Duodenal mucosa (tissue), 2 donors: ENCODE results near the gene SLC25A48.

ENCODE experiments used
- H3K27ac ChIP-seq: one replicate; pipeline ENCODE4 v1.7.0; 2013; ENCODE audit warnings: low read depth, low read length
- H3K27me3 ChIP-seq, 2 donors: one replicate each; pipeline ENCODE4 v1.7.0; 2013; ENCODE audit warnings: low read length in 2 of 2, control low read depth in 1 of 2; ENCODE audit not compliant: insufficient read depth in 2 of 2, control insufficient read depth in 1 of 2
- H3K36me3 ChIP-seq, 2 donors: one replicate each; pipeline ENCODE4 v1.7.0; 2013; ENCODE audit warnings: low read length in 2 of 2, control low read depth in 1 of 2; ENCODE audit not compliant: insufficient read depth in 2 of 2, control insufficient read depth in 1 of 2
- H3K4me1 ChIP-seq, 2 donors: one replicate each; pipeline ENCODE4 v1.7.0; 2013; ENCODE audit warnings: low read length in 2 of 2, control low read depth in 1 of 2; ENCODE audit not compliant: insufficient read depth in 2 of 2, control insufficient read depth in 1 of 2
- H3K4me3 ChIP-seq, 2 donors: one replicate each; pipeline ENCODE4 v1.7.0; 2013; ENCODE audit warnings: low read length in 2 of 2, low read depth in 1 of 2
- H3K9ac ChIP-seq, 2 donors: one replicate each; pipeline ENCODE4 v1.7.0; 2013; ENCODE audit warnings: low read length in 2 of 2, low read depth in 1 of 2
- H3K9me3 ChIP-seq, 2 donors: one replicate each; pipeline ENCODE4 v1.7.0; 2013; ENCODE audit warnings: low read length in 2 of 2, control low read depth in 1 of 2; ENCODE audit not compliant: control insufficient read depth in 1 of 2

Gene SLC25A48

DNA sequence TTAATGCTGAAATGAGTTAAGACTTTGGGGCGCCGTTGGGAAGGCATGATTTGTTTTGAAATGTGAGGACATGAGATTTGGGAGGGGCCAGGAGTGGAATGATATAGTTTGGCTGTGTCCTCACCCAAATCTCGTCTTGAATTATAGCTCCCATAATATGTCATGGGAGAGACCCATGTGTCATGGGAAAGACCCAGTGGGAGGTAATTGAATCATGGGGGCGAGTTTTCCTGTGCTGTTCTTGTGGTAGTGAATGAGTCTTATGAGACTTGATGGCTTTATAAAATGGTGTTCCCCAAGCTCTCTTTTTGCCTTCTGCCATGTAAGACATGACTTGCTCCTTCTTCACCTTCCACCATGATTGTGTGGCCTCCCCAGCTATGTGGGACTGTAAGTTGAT lies 5.1 kb downstream of the SLC25A48 start:
- H3K9ac ChIP-seq: no peak overlapping the region
- no peaks in the 10 kb centered on the region for H3K36me3 ChIP-seq
- H3K27me3 ChIP-seq: peaks cover 3 to 5% of the 10 kb centered on the region in 2 donors
- no peak overlapping the region for H3K27ac ChIP-seq
- H3K9me3 ChIP-seq: peaks cover 0 to 4% of the 10 kb centered on the region in 2 donors
- no peak overlapping the region for H3K4me3 ChIP-seq
- H3K4me1 ChIP-seq: peaks cover 9% of the 10 kb centered on the region in 2 donors

- H3K9me3 ChIP-seq: peaks cover 0 to 4% of the 10 kb centered on the region in 2 donors
- no peaks in the 10 kb centered on the region for H3K36me3 ChIP-seq
- no peak overlapping the region for H3K9ac ChIP-seq
- no peak overlapping the region for H3K27ac ChIP-seq
- H3K4me1 ChIP-seq: peaks cover 9% of the 10 kb centered on the region in 2 donors
- H3K27me3 ChIP-seq: no peaks in the 10 kb centered on the region
- no peak overlapping the region for H3K4me3 ChIP-seq
Observed at GRCh38 chr5:135840959-135841358, 6.5 kb downstream of the SLC25A48 start.

DNA sequence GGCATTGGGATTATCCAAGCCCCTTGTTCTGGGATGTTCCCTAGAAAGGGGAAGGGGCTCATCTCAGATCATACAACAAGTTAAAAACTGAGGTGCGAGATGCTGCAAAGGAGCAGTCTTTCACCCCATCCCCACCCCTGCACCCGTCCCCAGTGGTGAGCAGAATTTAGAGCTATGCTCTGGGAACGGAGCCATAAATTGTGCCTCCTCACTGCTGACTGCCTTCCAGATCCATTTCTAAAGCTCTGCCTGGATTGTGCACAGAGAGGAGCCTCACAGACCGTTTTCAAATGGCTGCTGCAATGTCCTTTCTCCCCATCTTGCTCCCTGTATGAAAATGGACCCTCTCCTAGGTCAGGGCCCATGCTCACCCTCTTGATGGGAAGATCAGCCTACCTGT lies 8.3 kb downstream of the SLC25A48 start:
- peaks cover 9% of the 10 kb centered on the region in 2 donors for H3K4me1 ChIP-seq
- no peaks in the 10 kb centered on the region for H3K27me3 ChIP-seq
- no peaks in the 10 kb centered on the region for H3K36me3 ChIP-seq
- no peak overlapping the region for H3K4me3 ChIP-seq
- H3K9me3 ChIP-seq: peaks cover 0 to 4% of the 10 kb centered on the region in 2 donors
- no peak overlapping the region for H3K27ac ChIP-seq
- H3K9ac ChIP-seq: no peak overlapping the region

- no peaks in the 10 kb centered on the region for H3K36me3 ChIP-seq
- no peak overlapping the region for H3K4me3 ChIP-seq
- H3K9me3 ChIP-seq: no peaks in the 10 kb centered on the region
- no peak overlapping the region for H3K27ac ChIP-seq
- H3K4me1 ChIP-seq: peaks cover 9% of the 10 kb centered on the region in 2 donors
- H3K9ac ChIP-seq: no peak overlapping the region
- no peaks in the 10 kb centered on the region for H3K27me3 ChIP-seq
Observed at GRCh38 chr5:135843571-135844337, 9.3 kb downstream of the SLC25A48 start.

- Histone ChIP-seq H3K27me3 (no peaks in the 10 kb centered on the region), H3K4me1 (peaks cover 9% of the 10 kb centered on the region in 2 donors), H3K36me3 (no peaks in the 10 kb centered on the region), H3K9me3 (no peaks in the 10 kb centered on the region), H3K27ac (no peak overlapping the region), H3K4me3 (no peak overlapping the region), H3K9ac (no peak overlapping the region)
Observed at GRCh38 chr5:135846311-135846710, 11.8 kb downstream of the SLC25A48 start.

DNA sequence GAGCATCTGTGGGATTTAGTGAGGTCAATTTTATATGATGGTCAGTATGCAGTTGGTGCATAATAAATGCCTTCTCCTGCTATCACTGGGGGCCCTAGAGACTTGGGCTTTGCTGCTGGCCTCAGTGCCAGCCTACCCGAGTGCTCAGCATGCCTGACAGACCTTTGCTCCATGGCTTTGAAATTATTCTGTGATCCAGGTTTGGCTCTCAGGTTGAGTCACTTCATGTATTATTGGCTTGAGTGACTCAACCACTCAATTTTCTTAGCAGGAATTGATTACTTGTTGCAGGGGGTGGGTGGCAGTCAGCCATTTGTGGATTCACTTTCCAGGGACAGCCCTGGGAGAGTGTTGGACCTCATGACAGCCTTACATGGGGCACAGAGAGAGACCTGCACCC lies 13.5 kb downstream of the SLC25A48 start:
- Histone ChIP-seq H3K9me3 (no peaks in the 10 kb centered on the region), H3K27ac (no peak overlapping the region), H3K9ac (no peak overlapping the region), H3K36me3 (no peaks in the 10 kb centered on the region), H3K4me1 (peaks cover 9% of the 10 kb centered on the region in 2 donors), H3K27me3 (no peaks in the 10 kb centered on the region), H3K4me3 (no peak overlapping the region)

- H3K27ac ChIP-seq: no peak overlapping the region
- no peaks in the 10 kb centered on the region for H3K9me3 ChIP-seq
- no peak overlapping the region for H3K9ac ChIP-seq
- no peaks in the 10 kb centered on the region for H3K36me3 ChIP-seq
- H3K27me3 ChIP-seq: no peaks in the 10 kb centered on the region
- no peaks in the 10 kb centered on the region for H3K4me1 ChIP-seq
- H3K4me3 ChIP-seq: no peak overlapping the region
Observed at GRCh38 chr5:135850231-135850630, 15.8 kb downstream of the SLC25A48 start.

DNA sequence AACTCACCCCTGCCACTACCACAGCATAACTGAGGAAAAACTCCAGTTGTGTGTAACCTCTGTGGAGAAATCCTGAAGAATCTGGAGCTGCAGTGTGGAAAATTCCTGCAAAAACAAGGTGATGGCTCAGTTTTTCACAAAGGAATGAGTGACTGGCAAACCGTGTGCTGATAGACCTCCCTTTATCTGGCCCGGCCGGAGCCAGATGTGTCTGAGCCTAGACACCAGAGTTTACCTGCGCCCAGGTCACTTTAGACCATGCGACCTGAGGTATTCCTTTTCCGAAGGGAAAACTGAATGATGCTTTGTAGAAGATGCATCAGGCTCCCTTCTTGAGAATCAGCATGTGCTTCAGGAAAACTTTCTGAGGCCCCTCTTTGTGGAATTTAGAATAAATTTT lies 16.2 kb downstream of the SLC25A48 start:
- no peak overlapping the region for H3K4me3 ChIP-seq
- no peak overlapping the region for H3K9ac ChIP-seq
- H3K36me3 ChIP-seq: no peaks in the 10 kb centered on the region
- no peaks in the 10 kb centered on the region for H3K27me3 ChIP-seq
- no peaks in the 10 kb centered on the region for H3K9me3 ChIP-seq
- no peak overlapping the region for H3K27ac ChIP-seq
- H3K4me1 ChIP-seq: no peaks in the 10 kb centered on the region

DNA sequence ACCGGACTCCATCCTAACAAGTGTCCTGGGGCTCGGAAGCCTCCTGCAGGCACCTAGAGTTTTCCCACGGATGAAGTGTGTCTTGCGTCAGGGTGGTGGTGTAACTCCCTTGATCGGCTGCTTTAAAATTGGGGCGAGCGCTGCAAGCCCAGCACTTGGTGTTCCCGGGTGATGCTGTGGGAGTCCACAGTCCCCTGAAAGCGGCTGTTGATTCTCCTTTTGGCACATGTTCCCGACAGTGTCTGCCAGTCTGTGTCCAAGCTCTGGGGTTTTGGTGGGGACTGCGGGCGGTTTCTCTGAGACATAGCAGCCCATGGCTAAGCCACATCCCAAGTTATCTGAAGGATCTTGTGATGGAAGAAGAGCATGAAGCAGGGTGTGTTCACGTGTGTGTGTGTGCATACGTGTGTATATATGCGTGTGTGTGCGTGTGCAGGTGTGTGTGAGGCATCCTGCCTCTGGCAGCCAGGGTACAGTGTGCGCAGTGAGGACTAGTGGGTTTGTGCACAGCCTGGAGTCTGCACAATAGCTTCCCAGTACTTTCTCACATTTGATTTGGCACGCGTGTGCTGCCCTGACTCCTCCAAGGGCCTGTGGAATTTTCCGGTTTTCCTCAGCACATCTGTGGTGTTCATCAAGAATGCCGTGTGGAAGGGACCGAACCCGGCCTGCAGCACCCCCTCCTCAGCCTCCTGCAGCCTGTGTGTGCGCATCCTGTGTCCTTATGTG lies 16.9 kb downstream of the SLC25A48 start:
- H3K4me3 ChIP-seq: no peak overlapping the region
- no peak overlapping the region for H3K27ac ChIP-seq
- H3K36me3 ChIP-seq: no peaks in the 10 kb centered on the region
- no peaks in the 10 kb centered on the region for H3K9me3 ChIP-seq
- H3K9ac ChIP-seq: no peak overlapping the region
- H3K4me1 ChIP-seq: no peaks in the 10 kb centered on the region
- no peaks in the 10 kb centered on the region for H3K27me3 ChIP-seq
